Esophagus muscularis mucosa (tissue), 4 donors: Measurements from ENCODE around the gene CFAP161. TPM values are rescaled to one million over a fixed set of nuclear protein-coding genes. Genes with fewer than 3 reads are reported as not detected.
"Not testable (repeated sequence)": the region's sequence is repeated elsewhere in the genome, so short reads cannot be mapped to it uniquely, and the experiment has no call there.

Experiments used
- DNase-seq: peaks from one replicate; pipeline ENCODE4 v3.0.0-alpha.2; 2017; ENCODE audit errors: extremely low spot score
- H3K27ac ChIP-seq, 4 donors: fragments of 200-600 bp; sonication (generic); replicated peaks in 1 of 4; 1 replicate in 3 of 4; 2 replicates in 1 of 4; pipeline ENCODE4 v1.5.1; 2016 to 2019; ENCODE audit warnings: mild to moderate bottlenecking in 1 of 4
- H3K27me3 ChIP-seq, 4 donors: fragments of 200-600 bp; sonication (generic); one replicate each; pipeline versions ENCODE4 v1.5.1 to v1.6.0; 2016 to 2019
- H3K36me3 ChIP-seq, 4 donors: fragments of 200-600 bp; sonication (generic); one replicate each; pipeline ENCODE4 v1.5.1; 2016 to 2019
- H3K4me1 ChIP-seq, 4 donors: fragments of 200-600 bp; sonication (generic); one replicate each; pipeline ENCODE4 v1.5.1; 2016 to 2019
- H3K4me3 ChIP-seq, 4 donors: fragments of 200-600 bp; sonication (generic); 1 replicate in 2 of 4; 2 replicates in 2 of 4; pipeline ENCODE4 v1.5.1; 2016 to 2019; ENCODE audit warnings: mild to moderate bottlenecking in 4 of 4, moderate library complexity in 1 of 4
- H3K9me3 ChIP-seq, 4 donors: fragments of 200-600 bp; sonication (generic); 1 replicate in 3 of 4; 2 replicates in 1 of 4; pipeline ENCODE4 v1.5.1; 2016 to 2019
- EP300 ChIP-seq: sonication (generic); formaldehyde crosslinking; IDR thresholded peaks from one replicate; pipeline ENCODE4 v1.6.1; 2017; ENCODE audit warnings: antibody characterized with exemption
- POLR2A ChIP-seq: fragments of 450-650 bp; IDR thresholded peaks from one replicate; pipeline ENCODE4 v1.6.1; 2017; ENCODE audit warnings: antibody characterized with exemption, moderate library complexity, mild to moderate bottlenecking, low read depth
- POLR2AphosphoS5 ChIP-seq, 2 donors: sonication (generic); formaldehyde crosslinking; IDR thresholded peaks; one replicate each; pipeline ENCODE4 v1.6.1; 2017; ENCODE audit warnings: antibody characterized with exemption in 2 of 2
- WGBS: methylation state at CpG from one replicate; pipeline ENCODE4 v1.1.5; 2018; 5-methylcytosine and 5-hydroxymethylcytosine counted together
- intact Hi-C: fragments of 100-400 bp; cut with DNase I; formaldehyde crosslinking; loops from one replicate; pipeline ENCODE4 v1.15.1; 2023
- total RNA-seq, 4 donors: library from RNA; depleted of rRNA; stranded (reverse); fragments of >200 nt; gene quantifications; one replicate each; pipeline versions ENCODE4 v1.1.0 to v1.2.1, GENCODE V29; 2016
- TF ChIP-seq, protein P1 (sequence below), 3 experiments: fragments of 200-600 bp in 2 of 3; fragments of 450-650 bp in 1 of 3; sonication (generic) in 2 of 3; IDR thresholded peaks; one replicate each; pipeline ENCODE4 v1.5.1; 2017 to 2019; ENCODE audit warnings: antibody characterized with exemption in 3 of 3, mild to moderate bottlenecking in 2 of 3, moderate library complexity in 1 of 3

The CFAP161 gene
- total RNA-seq, 4 donors from 2014 or later, result 0.66 to 0.71 TPM; not detected in 2

DNA sequence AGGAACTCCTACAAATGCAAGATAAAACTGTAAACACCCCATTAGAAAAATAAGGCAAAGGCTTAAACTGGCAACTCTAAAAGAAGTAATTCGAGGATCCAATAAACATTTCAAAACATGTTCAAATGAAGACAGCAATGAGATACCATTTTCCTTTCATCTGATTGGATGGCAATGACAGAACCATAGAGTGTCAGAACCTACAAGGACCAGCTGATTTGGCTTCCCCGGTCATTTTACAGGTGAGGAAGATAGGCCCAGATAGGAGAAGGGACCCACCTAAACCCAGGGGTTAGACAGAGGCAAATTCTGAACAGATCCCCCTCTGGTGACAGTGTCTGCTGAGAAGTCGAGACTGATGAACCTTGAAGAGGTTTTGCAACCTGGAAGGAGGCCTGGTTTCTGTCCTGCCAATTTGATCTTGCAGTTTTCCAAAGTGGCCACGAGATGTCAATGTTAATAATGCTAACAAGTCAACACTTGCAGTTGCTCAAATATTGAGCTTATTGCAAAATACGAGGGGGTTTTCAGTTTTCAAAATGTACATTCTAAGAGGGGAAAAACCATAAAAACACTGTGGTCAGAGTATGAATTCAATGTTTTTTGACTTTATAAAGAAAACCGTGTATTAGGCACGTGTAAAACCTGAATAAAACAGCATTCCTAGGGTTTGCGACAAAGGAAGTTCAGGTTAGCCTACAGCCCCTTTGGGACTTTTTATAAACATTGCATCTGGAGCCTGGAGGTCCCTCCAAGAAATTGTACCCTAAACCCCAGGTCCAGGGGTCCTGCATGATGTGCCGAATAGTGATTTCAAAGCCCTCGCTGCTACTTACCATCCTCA is 21.5 kb downstream of the CFAP161 start:
- peak overlapping the region in 1 of 4 donors; percentile 44 for H3K27ac ChIP-seq
- 57% methylated on average over 10 of the region's 10 CpGs for WGBS
- DNase-seq, result no peak
- peaks cover 0 to 5% (median 0%) of the 10 kb centered on the region in 4 donors for H3K27me3 ChIP-seq
- no peaks in the 10 kb centered on the region for H3K9me3 ChIP-seq
- TF ChIP-seq POLR2AphosphoS5 (IDR thresholded peaks at IDR 0.05), result no peak
- TF ChIP-seq, protein P1, sequence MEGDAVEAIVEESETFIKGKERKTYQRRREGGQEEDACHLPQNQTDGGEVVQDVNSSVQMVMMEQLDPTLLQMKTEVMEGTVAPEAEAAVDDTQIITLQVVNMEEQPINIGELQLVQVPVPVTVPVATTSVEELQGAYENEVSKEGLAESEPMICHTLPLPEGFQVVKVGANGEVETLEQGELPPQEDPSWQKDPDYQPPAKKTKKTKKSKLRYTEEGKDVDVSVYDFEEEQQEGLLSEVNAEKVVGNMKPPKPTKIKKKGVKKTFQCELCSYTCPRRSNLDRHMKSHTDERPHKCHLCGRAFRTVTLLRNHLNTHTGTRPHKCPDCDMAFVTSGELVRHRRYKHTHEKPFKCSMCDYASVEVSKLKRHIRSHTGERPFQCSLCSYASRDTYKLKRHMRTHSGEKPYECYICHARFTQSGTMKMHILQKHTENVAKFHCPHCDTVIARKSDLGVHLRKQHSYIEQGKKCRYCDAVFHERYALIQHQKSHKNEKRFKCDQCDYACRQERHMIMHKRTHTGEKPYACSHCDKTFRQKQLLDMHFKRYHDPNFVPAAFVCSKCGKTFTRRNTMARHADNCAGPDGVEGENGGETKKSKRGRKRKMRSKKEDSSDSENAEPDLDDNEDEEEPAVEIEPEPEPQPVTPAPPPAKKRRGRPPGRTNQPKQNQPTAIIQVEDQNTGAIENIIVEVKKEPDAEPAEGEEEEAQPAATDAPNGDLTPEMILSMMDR (IDR thresholded peaks at IDR 0.05), result peak; percentile 42 to 56 (median 43)
- peaks cover 6 to 19% (median 14%) of the 10 kb centered on the region in 4 donors for H3K4me1 ChIP-seq
- H3K4me3 ChIP-seq, result no peak overlapping the region
- no peaks in the 10 kb centered on the region for H3K36me3 ChIP-seq
- intact Hi-C loops, result loop anchor here (2.0 kb wide), 1 partner anchor 111 kb away; no protein-coding TSS in a partner anchor

GRCh38 chr15:81156324-81156723 is 22.3 kb downstream of the CFAP161 start:
- DNase-seq, result no peak
- peaks cover 13 to 26% (median 22%) of the 10 kb centered on the region in 4 donors for H3K4me1 ChIP-seq
- peak overlapping the region in 1 of 4 donors; percentile 34 for H3K27ac ChIP-seq
- peaks cover 0 to 1% (median 0%) of the 10 kb centered on the region in 4 donors for H3K27me3 ChIP-seq
- 98% methylated on average over 3 of the region's 3 CpGs for WGBS
- H3K36me3 ChIP-seq, result no peaks in the 10 kb centered on the region
- TF ChIP-seq POLR2A, result no peak
- TF ChIP-seq, protein P1 (IDR thresholded peaks at IDR 0.05), result no peak
- H3K4me3 ChIP-seq, result no peak overlapping the region
- intact Hi-C loops, result no loop called here
- H3K9me3 ChIP-seq, result no peaks in the 10 kb centered on the region

DNA sequence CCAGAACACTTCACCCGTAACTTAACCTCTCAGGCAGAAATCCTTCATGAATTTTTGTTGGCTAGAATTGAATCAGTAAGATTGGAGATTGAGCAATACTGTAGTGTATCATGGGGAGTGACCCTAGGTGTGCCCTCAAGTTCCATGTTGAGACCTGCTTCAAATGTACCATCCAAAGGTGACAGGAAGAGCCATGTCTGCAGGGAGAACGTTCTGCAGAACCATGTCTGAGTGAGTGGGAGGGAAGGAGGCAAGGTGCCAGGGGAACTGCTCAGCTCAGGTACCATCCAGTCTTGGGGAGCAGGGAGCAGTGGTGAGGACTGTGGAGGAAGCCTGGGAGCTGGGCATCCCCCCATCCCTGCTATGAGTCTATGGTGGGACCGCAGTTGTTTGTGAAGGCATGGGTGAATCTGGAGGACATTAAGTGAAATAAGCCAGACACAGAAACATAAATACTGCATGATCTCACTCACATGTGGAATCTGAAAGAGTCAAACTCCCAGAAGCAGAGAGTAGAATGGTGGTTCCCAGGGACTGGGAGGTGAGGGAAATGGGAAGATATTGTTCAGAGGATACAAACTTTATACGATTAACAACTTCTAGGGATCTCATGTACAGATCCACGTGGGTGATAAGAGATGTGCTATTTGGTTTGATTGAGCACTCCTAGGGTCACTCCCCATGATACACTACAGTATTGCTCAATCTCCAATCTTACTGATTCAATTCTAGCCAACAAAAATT is 23.3 kb downstream of the CFAP161 start:
- intact Hi-C loops, result no loop called here
- no peak overlapping the region for H3K4me3 ChIP-seq
- no peaks in the 10 kb centered on the region for H3K27me3 ChIP-seq
- WGBS, result 35% methylated on average over 5 of the region's 5 CpGs
- peak overlapping the region in 2 of 4 donors; percentile 14 to 20 for H3K27ac ChIP-seq
- no peak for DNase-seq
- H3K4me1 ChIP-seq, result peaks cover 20 to 36% (median 29%) of the 10 kb centered on the region in 4 donors
- TF ChIP-seq, protein P1 (IDR thresholded peaks at IDR 0.05), result no peak
- TF ChIP-seq POLR2AphosphoS5 (IDR thresholded peaks at IDR 0.05) (no peak), EP300 (no peak), POLR2A (no peak)
- H3K9me3 ChIP-seq, result no peaks in the 10 kb centered on the region
- H3K36me3 ChIP-seq, result no peaks in the 10 kb centered on the region

- 93% methylated on average over 2 of the region's 2 CpGs for WGBS
- intact Hi-C loops, result no loop called here
- H3K27ac ChIP-seq, result no peak overlapping the region
- no peaks in the 10 kb centered on the region for H3K9me3 ChIP-seq
- no peaks in the 10 kb centered on the region for H3K27me3 ChIP-seq
- no peak for DNase-seq
- peaks cover 20 to 36% (median 29%) of the 10 kb centered on the region in 4 donors for H3K4me1 ChIP-seq
- H3K36me3 ChIP-seq, result no peaks in the 10 kb centered on the region
- no peak overlapping the region for H3K4me3 ChIP-seq
- TF ChIP-seq, protein P1 (IDR thresholded peaks at IDR 0.05), result no peak
- no peak for TF ChIP-seq POLR2A
- TF ChIP-seq POLR2AphosphoS5 (IDR thresholded peaks at IDR 0.05), result no peak
- TF ChIP-seq EP300, result no peak
Observed at GRCh38 chr15:81157939-81158223, 23.8 kb downstream of the CFAP161 start.

GRCh38 chr15:81158561-81158960 is 24.5 kb downstream of the CFAP161 start:
- H3K27ac ChIP-seq, H3K4me3 ChIP-seq, H3K9me3 ChIP-seq, intact Hi-C loops, DNase-seq, H3K27me3 ChIP-seq, H3K36me3 ChIP-seq: not testable (repeated sequence)
- WGBS, result 79% methylated on average over 27 of the region's 37 CpGs
- peaks cover 20 to 36% (median 29%) of the 10 kb centered on the region in 4 donors for H3K4me1 ChIP-seq
